Renal pelvis (tissue), 4 donors: ENCODE data around the gene MYH10. TPM values are rescaled to one million over a fixed set of nuclear protein-coding genes. Genes with fewer than 3 reads are reported as not detected.

Experiments used
- DNase-seq: peaks from one replicate; pipeline ENCODE4 v3.0.0-alpha.2; 2013
- polyA plus RNA-seq, 3 donors: library from polyadenylated mRNA; unstranded; fragments of 120-200 nt; gene quantifications; one replicate each; pipeline ENCODE4 v1.2.1, GENCODE V29; 2013; ENCODE audit not compliant: insufficient read length in 3 of 3

Gene MYH10
- polyA plus RNA-seq, 3 donors, result 232 to 268 (median 246) TPM

GRCh38 chr17:8611619-8612298 lies 18.8 kb downstream of the MYH10 start:
- no peak for DNase-seq

GRCh38 chr17:8611137-8611536 lies 19.4 kb downstream of the MYH10 start:
- no peak for DNase-seq

- DNase-seq, result no peak
These were observed 20.0 kb downstream of the MYH10 start for GRCh38 chr17:8610558-8610957.

- DNase-seq, result no peak
These were observed 20.6 kb downstream of the MYH10 start for GRCh38 chr17:8609910-8610309.

GRCh38 chr17:8608001-8608400 lies 22.5 kb downstream of the MYH10 start:
- no peak for DNase-seq

GRCh38 chr17:8606401-8606800 lies 24.1 kb downstream of the MYH10 start:
- no peak for DNase-seq

GRCh38 chr17:8602679-8603078 lies 27.8 kb downstream of the MYH10 start:
- DNase-seq, result no peak

GRCh38 chr17:8599351-8600011 lies 31.0 kb downstream of the MYH10 start:
- DNase-seq, result no peak

GRCh38 chr17:8598913-8599312 lies 31.6 kb downstream of the MYH10 start:
- no peak for DNase-seq

GRCh38 chr17:8593830-8594229 lies 36.7 kb downstream of the MYH10 start:
- no peak for DNase-seq

GRCh38 chr17:8593276-8593675 lies 37.2 kb downstream of the MYH10 start:
- DNase-seq, result no peak

- DNase-seq, result no peak
These were observed 41.5 kb downstream of the MYH10 start for GRCh38 chr17:8588877-8589554.

GRCh38 chr17:8586766-8587165 lies 43.8 kb downstream of the MYH10 start:
- DNase-seq, result no peak

- peak; percentile 16 for DNase-seq
These were observed 44.6 kb downstream of the MYH10 start for GRCh38 chr17:8585911-8586310.

- no peak for DNase-seq
These were observed 46.6 kb downstream of the MYH10 start for GRCh38 chr17:8583954-8584353.

GRCh38 chr17:8580952-8581658 lies 49.4 kb downstream of the MYH10 start:
- DNase-seq, result no peak

GRCh38 chr17:8577868-8578267 lies 52.7 kb downstream of the MYH10 start:
- DNase-seq, result no peak

- no peak for DNase-seq
These were observed 53.8 kb downstream of the MYH10 start for GRCh38 chr17:8576559-8577294.

- DNase-seq, result no peak
These were observed 55.8 kb downstream of the MYH10 start for GRCh38 chr17:8574687-8575086.

- DNase-seq, result no peak
These were observed 57.8 kb downstream of the MYH10 start for GRCh38 chr17:8572764-8573163.

- DNase-seq, result no peak
These were observed 66.4 kb downstream of the MYH10 start for GRCh38 chr17:8563981-8564602.
